Measurements from ENCODE around the gene OR5L2. TPM values are rescaled to one million over a fixed set of nuclear protein-coding genes. Genes with fewer than 3 reads are reported as not detected.

OR5L2 gene
- polyA plus RNA-seq, 1 donor (not counting 4 experiments of a cell fraction or from before 2014, with no cell fraction given): not detected

- H3K27ac ChIP-seq (ENCODE audit: control insufficient read depth, insufficient read depth, low read length): no peak within 1 kb of the TSS
- DNase-seq (ENCODE audit: low read depth, low spot score): no peak
- H3K4me1 ChIP-seq (ENCODE audit: control insufficient read depth, extremely low read depth, insufficient read depth, low read length): no peaks in the 10 kb centered on the region
- H3K9me1 ChIP-seq (ENCODE audit: control insufficient read depth, extremely low read depth, insufficient read depth, low read length): no peaks in the 10 kb centered on the region
- no peak for FAIRE-seq
- no peak within 1 kb of the TSS for H2AFZ ChIP-seq (ENCODE audit: control insufficient read depth, low read length)
- no peak for TF ChIP-seq EZH2 (IDR thresholded peaks at IDR 0.05; ENCODE audit: low read length)
- no peaks in the 10 kb centered on the region for H3K79me2 ChIP-seq (ENCODE audit: control insufficient read depth, insufficient read depth, low read length)
- no peaks in the 10 kb centered on the region for H3K36me3 ChIP-seq (ENCODE audit: control insufficient read depth in 2 of 2, extremely low read depth in 1 of 2, insufficient read depth in 2 of 2, low read length in 2 of 2)
- H3K9me3 ChIP-seq (ENCODE audit: control insufficient read depth, low read depth, low read length): no peaks in the 10 kb centered on the region
- H3K4me3 ChIP-seq (ENCODE audit: control insufficient read depth in 2 of 3, extremely low read depth in 1 of 3, insufficient read depth in 2 of 3, low read depth in 1 of 3, low read length in 3 of 3): no peak within 1 kb of the TSS
- H3K9ac ChIP-seq (ENCODE audit: control insufficient read depth, extremely low read depth, insufficient read depth, low read length): no peak within 1 kb of the TSS
- no peak within 1 kb of the TSS for H3K4me2 ChIP-seq (ENCODE audit: control insufficient read depth, extremely low read depth, insufficient read depth, low read depth, low read length)
- dilution Hi-C loops (cut with MboI; ENCODE audit: extremely low pct_ligation_motif_present, low sequenced_read_pairs): no loop called here
- H4K20me1 ChIP-seq (ENCODE audit: control insufficient read depth, extremely low read depth, insufficient read depth, low read length): no peaks in the 10 kb centered on the region
- no peaks in the 10 kb centered on the region for H3K27me3 ChIP-seq (ENCODE audit: control insufficient read depth, extremely low read depth, insufficient read depth, low read length)
Measured at GRCh38 chr11:55819330-55819729, 7.7 kb upstream of the OR5L2 start, which contains the start of gene OR5D18. Gene OR5D18 (plus strand): TSS chr11:55819630. CDS start chr11:55819630, 0 bp downstream.

- H3K4me2 ChIP-seq (ENCODE audit: control insufficient read depth, extremely low read depth, insufficient read depth, low read depth, low read length): no peak within 1 kb of the TSS
- H3K9me3 ChIP-seq (ENCODE audit: control insufficient read depth, low read depth, low read length): no peaks in the 10 kb centered on the region
- no peaks in the 10 kb centered on the region for H4K20me1 ChIP-seq (ENCODE audit: control insufficient read depth, extremely low read depth, insufficient read depth, low read length)
- DNase-seq (ENCODE audit: low read depth, low spot score): no peak
- dilution Hi-C loops (cut with MboI; ENCODE audit: extremely low pct_ligation_motif_present, low sequenced_read_pairs): no loop called here
- no peaks in the 10 kb centered on the region for H3K9me1 ChIP-seq (ENCODE audit: control insufficient read depth, extremely low read depth, insufficient read depth, low read length)
- H3K4me1 ChIP-seq (ENCODE audit: control insufficient read depth, extremely low read depth, insufficient read depth, low read length): no peaks in the 10 kb centered on the region
- H2AFZ ChIP-seq (ENCODE audit: control insufficient read depth, low read length): no peak within 1 kb of the TSS
- H3K9ac ChIP-seq (ENCODE audit: control insufficient read depth, extremely low read depth, insufficient read depth, low read length): no peak within 1 kb of the TSS
- H3K27me3 ChIP-seq (ENCODE audit: control insufficient read depth, extremely low read depth, insufficient read depth, low read length): no peaks in the 10 kb centered on the region
- H3K36me3 ChIP-seq (ENCODE audit: control insufficient read depth in 2 of 2, extremely low read depth in 1 of 2, insufficient read depth in 2 of 2, low read length in 2 of 2): no peaks in the 10 kb centered on the region
- H3K4me3 ChIP-seq (ENCODE audit: control insufficient read depth in 2 of 3, extremely low read depth in 1 of 3, insufficient read depth in 2 of 3, low read depth in 1 of 3, low read length in 3 of 3): no peak within 1 kb of the TSS
- H3K27ac ChIP-seq (ENCODE audit: control insufficient read depth, insufficient read depth, low read length): no peak within 1 kb of the TSS
- TF ChIP-seq CTCF (optimal IDR thresholded peaks at IDR 0.05 in 1 of 3, IDR thresholded peaks at IDR 0.05 in 1 of 3, conservative IDR thresholded peaks at IDR 0.05 in 1 of 3; ENCODE audit: extremely low read depth in 1 of 3, insufficient read depth in 2 of 3, low read length in 3 of 3) (no peak), EZH2 (IDR thresholded peaks at IDR 0.05; ENCODE audit: low read length) (no peak)
- FAIRE-seq: no peak
- no peaks in the 10 kb centered on the region for H3K79me2 ChIP-seq (ENCODE audit: control insufficient read depth, insufficient read depth, low read length)
Measured at GRCh38 chr11:55838452-55838851, 11.4 kb downstream of the OR5L2 start, which contains the start of gene OR5D16. Gene OR5D16 (plus strand): TSS chr11:55838752. CDS start chr11:55838752, 0 bp downstream.

DNA sequence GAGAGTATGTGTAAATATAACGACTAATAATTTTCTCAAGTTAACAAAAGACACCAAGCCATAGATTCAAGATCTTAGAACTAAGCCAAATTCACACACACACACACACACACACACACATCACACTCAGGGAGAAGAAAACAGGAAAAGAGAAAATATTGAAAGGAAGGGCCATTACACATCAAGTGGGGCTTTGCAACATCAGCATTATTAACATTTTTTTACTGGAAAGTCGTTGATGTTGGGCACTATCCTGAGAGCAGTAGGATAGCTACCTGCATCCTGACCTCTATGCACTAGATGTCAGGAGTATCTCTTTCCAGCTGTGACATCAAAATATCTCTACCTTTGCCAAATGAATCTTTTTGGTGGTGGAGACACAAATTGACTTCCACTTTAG is 20.4 kb downstream of the OR5L2 start:
- H3K9ac ChIP-seq (ENCODE audit: control insufficient read depth, extremely low read depth, insufficient read depth, low read length): no peak overlapping the region
- no peaks in the 10 kb centered on the region for H3K36me3 ChIP-seq (ENCODE audit: control insufficient read depth in 2 of 2, extremely low read depth in 1 of 2, insufficient read depth in 2 of 2, low read length in 2 of 2)
- no peak overlapping the region for H2AFZ ChIP-seq (ENCODE audit: control insufficient read depth, low read length)
- H3K4me2 ChIP-seq (ENCODE audit: control insufficient read depth, extremely low read depth, insufficient read depth, low read depth, low read length): no peak overlapping the region
- no peak overlapping the region for H3K4me3 ChIP-seq (ENCODE audit: control insufficient read depth in 2 of 3, extremely low read depth in 1 of 3, insufficient read depth in 2 of 3, low read depth in 1 of 3, low read length in 3 of 3)
- dilution Hi-C loops (cut with MboI; ENCODE audit: extremely low pct_ligation_motif_present, low sequenced_read_pairs): no loop called here
- H3K79me2 ChIP-seq (ENCODE audit: control insufficient read depth, insufficient read depth, low read length): no peaks in the 10 kb centered on the region
- no peak for FAIRE-seq
- no peak overlapping the region for H3K27ac ChIP-seq (ENCODE audit: control insufficient read depth, insufficient read depth, low read length)
- no peaks in the 10 kb centered on the region for H3K9me1 ChIP-seq (ENCODE audit: control insufficient read depth, extremely low read depth, insufficient read depth, low read length)
- H3K9me3 ChIP-seq (ENCODE audit: control insufficient read depth, low read depth, low read length): no peaks in the 10 kb centered on the region
- DNase-seq (ENCODE audit: low read depth, low spot score): no peak
- H3K4me1 ChIP-seq (ENCODE audit: control insufficient read depth, extremely low read depth, insufficient read depth, low read length): no peaks in the 10 kb centered on the region
- no peaks in the 10 kb centered on the region for H4K20me1 ChIP-seq (ENCODE audit: control insufficient read depth, extremely low read depth, insufficient read depth, low read length)
- H3K27me3 ChIP-seq (ENCODE audit: control insufficient read depth, extremely low read depth, insufficient read depth, low read length): no peaks in the 10 kb centered on the region
- TF ChIP-seq CTCF (optimal IDR thresholded peaks at IDR 0.05 in 1 of 3, IDR thresholded peaks at IDR 0.05 in 1 of 3, conservative IDR thresholded peaks at IDR 0.05 in 1 of 3; ENCODE audit: extremely low read depth in 1 of 3, insufficient read depth in 2 of 3, low read length in 3 of 3) (no peak), EZH2 (IDR thresholded peaks at IDR 0.05; ENCODE audit: low read length) (no peak)
